Activated CD8-positive, alpha-beta memory T cell treated with anti-CD3 and anti-CD28 coated beads, Interleukin-2, amount 50 U/mL, for 48 hours (primary cell): Measurements from ENCODE around the gene PTPRD.

ENCODE experiments used
- DNase-seq: peaks from one replicate; pipeline ENCODE4 v3.0.0-alpha.2; 2020

PTPRD gene

DNA sequence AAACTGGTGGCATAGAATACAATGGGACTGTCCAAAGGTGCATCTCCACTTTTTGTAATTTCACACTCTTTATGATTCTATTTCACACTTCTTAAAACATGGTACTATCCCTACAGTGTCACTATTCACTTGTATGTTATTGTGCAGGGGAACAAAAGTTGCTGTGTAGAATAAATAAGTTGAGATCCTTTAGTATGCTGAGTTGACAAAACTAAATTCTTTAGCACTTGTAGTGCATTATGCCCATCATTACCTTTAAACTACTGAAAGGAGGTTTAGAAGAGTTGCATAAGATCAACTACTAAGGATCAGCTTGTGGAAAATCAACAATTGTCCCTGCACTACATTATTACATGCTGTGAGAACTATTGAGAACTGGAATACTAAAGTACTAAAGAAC is 1380.9 kb downstream of the PTPRD start:
- DNase-seq: no peak

DNA sequence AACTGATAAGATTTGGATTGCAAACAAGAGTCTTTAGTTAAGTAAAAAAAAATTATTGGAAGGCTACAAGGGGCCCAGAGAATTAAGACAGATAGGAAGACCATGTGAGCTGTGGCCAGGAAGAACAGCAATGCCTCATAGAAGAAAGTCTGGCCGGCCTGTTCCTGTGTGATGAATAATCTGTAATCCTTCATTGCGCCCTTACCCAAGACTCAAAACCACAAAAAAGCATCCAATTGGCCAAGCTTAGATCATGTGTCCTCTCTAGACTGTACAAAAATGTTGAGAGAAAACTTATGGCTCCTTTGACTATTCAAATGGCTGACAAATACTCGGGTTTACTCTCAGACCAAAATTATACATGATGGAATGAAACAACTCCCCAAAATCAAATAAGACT is 1383.5 kb downstream of the PTPRD start:
- DNase-seq: no peak

DNA sequence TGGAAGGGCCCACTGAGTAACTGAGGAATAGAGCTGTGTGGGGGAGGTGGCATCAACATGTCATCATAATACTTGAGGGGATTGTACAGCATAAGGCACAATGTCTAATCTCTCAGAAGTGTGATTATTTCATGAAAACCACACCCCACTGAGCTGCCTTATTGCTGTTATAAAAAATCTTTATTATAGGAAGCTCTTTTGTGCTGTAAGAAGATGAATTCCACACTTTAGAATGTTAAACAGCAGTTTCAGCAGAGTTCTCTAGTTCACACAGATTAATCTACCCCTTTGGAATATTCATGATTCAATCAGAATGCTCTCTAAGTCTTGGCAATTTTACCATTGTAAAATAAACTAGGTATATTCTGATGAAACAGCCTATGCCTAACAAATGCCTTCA is 1389.6 kb downstream of the PTPRD start:
- DNase-seq: no peak

DNA sequence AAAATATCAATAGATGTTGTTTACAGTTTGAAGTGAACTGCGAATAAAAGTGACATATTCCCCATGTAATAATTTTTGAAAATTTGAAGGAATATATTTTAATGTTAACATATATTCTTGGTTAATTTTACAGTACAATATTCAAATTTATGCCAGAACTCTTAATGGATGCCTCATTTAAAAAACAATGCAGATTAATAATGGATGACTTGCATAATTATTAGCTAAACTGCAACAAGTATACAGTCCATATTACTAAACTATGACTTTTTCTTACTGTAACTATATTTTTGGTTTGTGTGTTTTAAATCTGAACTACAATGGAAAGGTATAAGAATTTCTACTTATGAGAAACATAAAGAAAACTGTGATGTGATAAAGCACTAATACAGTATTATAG is 1390.1 kb downstream of the PTPRD start:
- no peak for DNase-seq

DNA sequence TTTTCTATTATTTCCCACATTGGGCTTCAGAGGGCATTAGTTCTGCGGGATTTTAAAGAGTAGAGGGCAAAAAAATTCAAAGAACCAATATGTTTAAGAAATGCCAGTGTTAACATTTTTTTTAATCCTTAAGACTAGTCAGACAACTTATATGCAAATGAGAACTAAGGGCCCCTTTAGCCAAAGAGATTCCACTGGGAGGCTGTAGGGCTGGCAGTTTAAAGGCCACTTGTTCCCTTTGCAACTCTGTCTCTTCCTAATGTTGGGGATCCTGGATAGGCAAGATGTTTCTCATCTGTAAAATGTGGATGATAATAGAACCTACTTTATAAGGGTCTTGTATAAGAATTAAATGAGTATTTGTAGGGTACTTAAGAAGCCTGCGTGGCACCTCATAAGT is 1395.9 kb downstream of the PTPRD start:
- no peak for DNase-seq

DNA sequence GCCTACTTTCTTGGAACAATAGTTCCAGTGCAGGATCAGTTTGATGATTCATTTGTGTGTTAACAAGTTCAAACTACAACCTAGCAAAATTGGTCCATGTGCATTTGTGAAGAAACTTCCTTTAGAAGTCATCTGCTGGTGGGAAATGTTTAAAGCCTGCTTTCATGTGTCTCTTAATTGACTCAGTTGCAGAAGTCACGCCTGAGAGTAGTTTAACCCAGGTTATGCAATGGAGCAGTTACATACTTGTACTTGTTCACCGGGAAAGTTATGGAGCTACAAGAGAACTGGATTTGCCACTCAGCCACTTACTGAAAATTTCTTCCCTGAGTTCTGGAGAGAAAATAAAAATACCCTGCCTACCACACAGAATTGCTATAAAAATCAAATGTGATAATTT is 1397.8 kb downstream of the PTPRD start:
- DNase-seq: no peak

DNA sequence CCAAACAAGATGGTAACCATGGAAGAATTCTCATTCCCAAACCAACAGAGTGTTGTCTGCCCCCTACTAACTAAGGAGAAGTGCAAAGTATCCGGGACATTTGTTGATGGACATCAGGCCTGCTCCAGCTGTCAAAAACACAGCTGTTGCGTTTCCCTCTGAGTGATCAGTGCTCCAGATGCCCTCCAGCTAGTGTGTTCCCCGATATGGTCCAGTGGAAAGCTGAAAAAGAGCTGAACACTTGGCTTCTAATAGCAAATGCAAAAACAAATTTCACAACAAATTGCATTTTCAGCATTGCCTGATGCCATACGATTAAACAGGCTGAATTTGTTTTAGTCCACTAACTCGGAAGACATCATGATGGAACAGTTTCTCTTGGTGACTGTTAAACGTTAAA is 1398.7 kb downstream of the PTPRD start:
- no peak for DNase-seq

DNA sequence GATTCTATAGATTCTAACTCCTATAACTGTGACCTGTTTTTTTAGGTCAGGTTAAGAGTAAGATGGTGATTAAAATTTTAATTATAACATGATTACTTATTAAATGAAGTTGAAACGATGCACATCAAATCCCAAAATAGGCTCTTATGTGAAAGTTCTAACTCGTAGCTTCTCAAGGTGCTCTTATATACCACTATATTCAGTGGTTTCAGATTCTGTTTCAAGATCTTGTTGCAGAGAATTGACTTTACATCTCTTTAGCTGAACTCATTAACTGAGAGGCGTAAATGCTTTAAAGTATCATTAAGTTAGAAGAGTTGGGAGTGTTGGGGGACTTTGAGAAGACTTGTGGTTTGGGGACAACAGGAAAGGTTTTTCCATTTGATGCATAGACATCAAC is 1399.8 kb downstream of the PTPRD start:
- DNase-seq: no peak

DNA sequence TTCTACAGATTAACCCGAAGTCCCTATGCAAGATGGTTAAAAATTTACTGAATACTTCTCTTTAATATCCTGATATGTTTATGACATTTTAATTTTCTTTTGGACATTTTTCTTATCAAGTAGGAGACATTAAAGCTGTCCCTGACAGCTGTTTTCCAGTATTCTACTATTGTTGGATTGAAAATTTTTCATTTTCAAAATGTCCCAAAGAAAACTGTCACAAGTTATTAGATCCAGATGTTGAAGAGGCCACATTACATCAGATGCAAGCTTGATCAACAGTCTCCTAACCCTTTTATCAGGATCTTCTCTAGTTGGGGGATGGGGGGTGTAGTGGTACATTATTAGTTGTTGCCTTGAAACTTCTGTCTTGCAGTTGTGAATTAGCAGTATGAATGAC is 1410.5 kb downstream of the PTPRD start:
- no peak for DNase-seq

DNA sequence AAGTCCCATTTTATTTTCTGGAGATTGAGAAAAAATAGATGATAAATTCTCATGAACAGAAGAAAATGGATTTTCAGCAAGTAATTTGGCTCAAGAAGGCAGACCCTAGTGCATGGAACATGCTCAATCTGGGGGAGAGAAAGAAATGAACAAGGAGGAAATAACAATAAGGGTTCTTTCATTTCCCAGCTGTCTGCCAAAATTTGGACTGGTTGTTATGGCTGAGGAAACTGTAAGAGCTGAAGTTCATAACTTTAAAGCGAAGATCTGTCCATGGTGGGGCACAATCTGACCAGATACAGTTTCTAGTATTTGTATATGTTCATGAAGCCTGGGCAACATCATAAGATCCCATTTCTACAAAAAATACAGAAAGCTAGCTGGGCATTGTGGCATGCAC is 1426.7 kb downstream of the PTPRD start:
- no peak for DNase-seq

DNA sequence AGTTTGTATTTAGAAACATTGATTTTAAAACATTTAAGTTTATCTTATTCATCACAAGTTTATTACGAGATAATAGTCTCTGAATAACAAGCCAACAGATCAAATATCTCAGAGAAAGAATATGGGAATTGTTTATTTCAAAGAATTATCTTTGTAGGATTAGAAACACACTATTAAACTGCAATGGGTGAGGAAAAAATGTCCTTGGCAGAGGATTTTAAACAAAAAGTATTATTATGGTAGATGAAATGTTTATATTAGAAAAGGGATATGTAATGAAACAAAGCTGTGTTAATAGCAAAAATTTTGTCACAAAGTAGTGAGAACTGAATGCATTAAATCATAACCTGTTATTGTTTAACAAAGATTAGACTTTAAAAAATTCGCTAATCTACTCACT is 1430.4 kb downstream of the PTPRD start:
- no peak for DNase-seq

DNA sequence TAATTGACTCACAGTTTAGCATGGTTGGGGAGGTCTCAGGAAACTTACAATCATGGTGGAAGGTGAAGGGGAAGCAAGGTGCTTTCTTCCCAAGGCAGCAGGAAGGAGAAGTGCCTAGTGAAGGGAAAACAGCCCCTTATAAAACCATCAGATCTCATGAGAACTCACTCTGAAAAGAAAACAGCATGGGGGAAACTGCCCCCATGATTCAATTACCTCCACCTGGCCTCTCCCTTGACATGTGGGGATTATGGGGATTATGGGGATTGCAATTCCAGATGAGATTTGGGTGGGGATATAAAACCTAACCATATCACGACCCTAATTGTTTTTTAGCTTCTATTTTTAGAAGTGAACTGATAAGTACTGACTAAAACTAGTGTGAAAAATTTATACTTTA is 1435.7 kb downstream of the PTPRD start:
- DNase-seq: no peak

DNA sequence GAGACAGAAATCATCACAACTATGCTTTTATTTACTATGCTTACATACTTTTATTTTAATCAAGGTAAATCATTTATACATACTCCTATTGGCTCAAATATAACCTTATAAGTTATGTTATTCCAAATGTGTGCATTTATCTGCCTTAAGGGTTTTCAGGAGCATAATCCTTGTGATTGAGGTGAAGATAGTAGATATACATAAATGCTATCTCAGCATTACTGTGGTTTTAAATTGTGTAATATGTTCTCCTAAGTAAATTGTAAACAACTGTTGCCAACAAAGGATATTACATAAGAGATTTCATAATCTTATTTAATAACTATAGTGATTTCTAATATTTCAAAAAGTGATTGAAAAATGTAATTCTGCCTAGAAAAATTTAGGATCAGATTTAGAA is 1438.4 kb downstream of the PTPRD start:
- no peak for DNase-seq

DNA sequence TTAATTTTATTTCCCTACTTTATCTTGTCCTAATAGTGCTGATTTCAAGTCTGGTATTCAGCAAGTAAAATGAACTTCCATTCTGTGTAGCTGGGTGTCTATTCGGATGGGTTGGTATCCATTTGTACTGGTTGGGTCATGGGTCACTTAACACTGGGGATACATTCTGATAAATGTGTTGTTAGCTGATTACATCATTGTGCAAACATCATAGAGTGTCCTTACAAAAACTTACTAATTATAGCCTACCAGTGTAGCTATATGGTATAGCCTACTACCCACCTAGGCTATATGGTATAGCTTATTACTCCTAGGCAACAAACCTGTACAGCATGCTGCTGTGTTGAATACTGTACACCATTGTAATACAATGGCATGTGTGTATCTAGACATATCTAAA is 1439.5 kb downstream of the PTPRD start:
- DNase-seq: no peak

DNA sequence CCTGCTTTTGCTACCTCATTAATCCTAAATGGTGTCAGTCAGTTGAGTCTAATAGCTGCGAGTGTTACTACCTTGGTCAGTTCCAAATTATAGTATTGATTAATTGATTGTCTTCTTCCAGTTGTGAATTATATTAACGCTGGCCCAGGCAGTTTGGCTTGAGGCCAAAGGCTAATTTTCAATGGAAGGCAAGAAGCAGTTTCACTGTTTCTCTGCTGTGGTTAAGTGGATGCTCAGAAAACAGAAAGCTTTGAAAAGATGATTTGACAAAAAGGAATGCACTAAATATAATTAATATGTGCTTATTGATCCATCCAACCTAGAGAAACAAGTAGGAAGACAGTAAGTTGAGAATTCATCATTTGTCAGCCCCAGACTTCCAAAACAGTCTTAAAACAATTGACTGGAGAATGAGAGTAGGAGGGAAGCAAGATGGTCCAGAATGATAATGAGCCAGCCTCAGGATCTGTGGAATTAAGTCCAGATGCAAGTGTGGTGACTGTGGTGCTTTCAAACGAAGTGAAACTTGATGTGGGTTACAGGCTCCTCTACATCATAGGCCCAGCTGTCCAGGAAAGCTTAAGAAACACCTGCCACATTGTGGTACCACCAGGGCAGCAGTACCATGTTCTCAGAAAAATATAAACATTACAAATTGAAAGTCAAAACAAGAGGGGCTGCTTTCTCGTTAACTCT is 1442.2 kb downstream of the PTPRD start:
- no peak for DNase-seq

DNA sequence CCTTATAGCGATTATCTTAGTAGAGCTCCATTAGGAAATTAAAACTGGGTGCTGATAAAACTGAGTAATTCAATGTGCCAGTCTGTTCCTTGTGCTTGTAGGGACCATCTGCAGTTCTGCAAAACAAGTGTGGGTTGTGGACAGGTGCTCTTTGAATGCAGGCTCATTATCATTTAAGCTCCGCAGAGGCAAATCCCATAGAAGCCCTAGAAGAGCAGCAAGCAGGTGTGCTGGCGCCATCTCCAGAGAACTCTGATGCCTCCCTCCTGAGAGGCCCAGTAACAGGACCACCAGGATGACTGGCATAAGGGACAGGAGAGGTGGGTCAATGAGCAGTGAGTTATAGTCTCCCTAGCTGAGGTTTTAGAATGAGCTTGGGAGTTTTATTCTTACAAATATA is 1470.8 kb downstream of the PTPRD start:
- DNase-seq: no peak

DNA sequence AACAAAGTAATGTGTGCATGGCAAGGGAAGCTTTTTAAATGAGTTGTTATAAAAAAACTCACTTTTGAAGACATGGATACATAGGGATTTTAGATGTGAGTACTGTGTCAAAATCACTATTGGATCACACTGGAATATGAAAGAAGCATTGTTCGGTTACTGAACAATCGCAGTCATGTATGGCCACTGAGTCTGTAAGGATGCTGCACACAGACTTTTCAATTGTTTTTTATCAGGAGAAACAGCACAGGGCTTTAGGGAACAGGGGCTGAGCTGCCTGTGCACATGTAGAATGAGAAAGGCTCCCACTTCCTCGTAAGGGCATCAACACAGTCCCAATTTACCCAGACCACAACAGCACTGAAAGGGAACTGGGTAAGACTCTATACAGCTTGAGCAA is 1479.3 kb downstream of the PTPRD start:
- no peak for DNase-seq

DNA sequence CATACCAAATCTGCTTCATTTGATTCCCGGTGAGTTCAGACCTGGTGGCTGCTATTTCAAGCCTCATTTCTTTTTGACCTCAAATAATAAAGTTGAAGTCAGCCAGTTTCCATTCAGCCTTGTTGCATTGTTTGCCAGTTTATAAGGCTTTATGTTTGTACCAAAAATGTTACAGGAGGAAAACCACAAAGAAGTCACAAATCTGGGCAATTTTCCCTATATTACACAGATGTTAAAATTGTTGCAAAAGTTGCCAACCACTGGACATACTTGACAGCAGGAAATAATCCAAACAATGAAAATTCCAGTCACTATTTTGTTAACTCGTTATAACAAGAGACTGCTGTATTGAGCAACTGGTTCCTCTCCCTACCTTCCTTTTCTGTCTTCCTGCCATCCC is 1488.2 kb downstream of the PTPRD start:
- DNase-seq: no peak

DNA sequence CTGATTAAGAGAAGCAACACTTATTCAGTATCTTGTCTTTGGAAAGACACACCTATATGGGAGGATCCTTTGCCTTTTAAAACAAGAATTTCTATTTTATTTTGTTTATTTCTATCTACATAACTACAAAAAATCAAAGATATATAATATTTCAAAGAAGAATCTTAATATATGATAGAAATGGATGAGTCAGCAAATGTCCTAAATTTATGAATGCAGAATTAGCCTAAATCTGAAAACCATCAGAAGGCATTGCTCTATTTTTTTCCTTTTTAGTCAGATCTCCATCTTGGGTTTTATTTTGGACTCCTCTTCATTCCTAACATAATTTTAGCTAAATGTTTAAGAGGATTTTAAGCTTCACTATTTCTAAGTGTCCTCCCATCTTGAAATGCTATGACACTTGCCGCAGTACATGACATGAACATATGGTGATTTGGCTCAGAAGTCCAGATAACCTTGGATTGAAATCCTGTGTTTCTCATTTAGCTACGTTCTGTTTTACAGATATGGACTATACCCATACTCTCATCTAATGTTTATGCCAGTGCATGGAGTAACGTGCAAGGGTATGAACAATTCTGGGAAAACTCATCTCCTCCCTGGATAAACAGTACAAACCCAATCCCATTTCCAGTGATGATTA is 1490.4 kb downstream of the PTPRD start:
- DNase-seq: no peak

DNA sequence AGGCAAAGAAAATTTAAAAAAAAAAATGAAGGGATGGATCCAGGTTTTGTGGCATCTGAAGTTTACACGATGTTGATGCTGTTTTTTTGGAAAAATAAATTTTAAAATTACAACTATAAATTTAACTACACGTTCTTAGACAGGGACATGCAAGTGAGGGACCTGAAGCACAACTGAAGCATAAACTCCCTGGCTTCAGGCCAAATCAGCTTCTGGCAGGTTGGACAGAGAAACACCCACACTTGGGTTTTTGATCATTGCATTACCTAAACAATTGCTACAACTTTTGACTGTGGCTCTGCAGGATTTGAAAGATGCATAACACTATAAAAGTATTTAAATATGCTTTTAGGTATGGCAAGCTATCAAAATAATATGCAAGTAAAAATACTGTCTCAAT is 1494.9 kb downstream of the PTPRD start:
- no peak for DNase-seq

DNA sequence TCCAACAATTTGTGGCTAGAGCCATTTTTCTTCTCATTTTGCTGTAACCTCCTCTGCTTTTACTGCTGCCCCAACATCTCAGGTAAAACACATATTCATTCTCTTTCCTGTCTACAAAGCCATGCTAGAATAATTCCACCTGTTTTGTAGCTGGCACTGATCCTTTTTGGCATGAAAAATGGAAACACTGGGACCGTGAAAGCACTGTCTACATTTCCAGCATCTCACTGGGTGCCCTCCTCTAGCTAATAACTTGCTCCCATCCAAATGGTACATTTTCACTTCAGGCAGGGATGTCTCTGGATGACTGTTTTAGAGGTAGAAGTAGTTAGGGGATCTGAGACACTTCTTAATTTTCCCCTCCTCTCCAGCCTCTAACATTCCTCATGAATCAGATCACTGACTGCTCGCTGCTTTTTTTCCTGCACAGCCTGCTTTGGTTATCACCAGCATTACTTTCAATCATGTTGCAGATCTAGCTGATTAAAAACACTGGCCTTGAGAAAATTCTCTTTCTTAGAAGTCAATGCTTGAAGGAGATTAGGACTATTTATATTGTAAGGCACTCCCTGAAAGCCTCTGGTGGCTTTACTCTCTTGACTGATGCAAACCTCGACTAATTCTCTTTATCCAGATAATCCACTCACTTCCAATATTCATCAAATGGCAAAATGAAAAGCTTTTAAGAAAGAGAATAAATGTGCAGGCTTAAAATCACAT is 1500.6 kb downstream of the PTPRD start:
- DNase-seq: no peak

DNA sequence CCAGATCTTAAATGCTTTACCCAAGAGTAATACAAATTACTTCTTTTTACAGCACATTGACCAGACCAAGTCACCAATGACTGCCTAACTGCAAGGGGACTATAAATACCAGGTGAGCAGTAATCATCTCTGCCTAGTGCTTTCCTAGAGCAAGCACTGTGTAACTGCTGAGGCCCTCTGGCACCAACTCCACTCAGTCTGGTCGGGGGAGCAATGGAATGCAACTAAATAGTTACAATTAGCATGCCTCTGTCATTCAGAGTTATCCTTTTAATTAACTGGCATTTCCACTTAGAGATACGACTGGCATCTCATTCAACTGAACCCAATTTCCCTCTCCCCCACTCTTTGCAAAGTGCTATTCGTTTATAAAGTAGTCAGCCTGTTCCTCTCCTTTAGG is 1504.2 kb downstream of the PTPRD start:
- no peak for DNase-seq

DNA sequence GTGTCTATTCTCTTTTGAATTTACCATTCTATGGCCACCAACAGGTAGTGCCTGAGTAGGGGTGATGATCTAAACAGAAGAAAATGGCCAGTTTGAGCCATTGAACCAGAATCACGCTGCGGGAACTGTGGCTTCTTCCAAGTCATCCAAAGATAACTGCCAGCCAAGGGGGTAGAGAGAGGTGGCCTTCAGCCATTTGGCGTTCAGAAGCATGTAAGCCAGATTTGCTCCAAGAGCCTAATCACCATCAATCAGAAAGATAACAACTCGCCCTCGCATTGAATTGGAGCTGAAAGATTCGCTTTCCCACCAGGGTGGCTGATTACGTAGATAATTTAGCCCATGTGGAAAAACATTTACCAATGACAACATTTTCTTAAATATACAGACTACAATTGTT is 1510.5 kb downstream of the PTPRD start:
- no peak for DNase-seq

DNA sequence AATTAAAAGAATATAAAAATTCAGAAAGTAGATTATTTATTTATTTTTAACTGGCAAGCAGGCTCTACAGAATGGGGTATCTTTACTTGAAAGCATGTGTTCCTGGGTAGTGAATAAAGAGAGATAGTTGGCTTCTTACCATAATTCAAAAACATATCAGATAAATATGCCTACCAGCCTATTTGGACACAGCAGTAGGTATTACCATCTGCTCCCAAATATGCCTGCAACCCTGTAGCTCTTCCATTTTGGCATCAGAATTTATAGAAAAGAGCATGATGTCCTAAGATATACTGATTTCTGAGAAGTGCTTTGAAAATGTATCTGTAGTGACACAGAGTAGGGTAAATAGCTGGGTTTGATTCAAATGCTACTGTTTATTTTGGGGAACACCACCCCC is 1512.7 kb downstream of the PTPRD start:
- DNase-seq: no peak

DNA sequence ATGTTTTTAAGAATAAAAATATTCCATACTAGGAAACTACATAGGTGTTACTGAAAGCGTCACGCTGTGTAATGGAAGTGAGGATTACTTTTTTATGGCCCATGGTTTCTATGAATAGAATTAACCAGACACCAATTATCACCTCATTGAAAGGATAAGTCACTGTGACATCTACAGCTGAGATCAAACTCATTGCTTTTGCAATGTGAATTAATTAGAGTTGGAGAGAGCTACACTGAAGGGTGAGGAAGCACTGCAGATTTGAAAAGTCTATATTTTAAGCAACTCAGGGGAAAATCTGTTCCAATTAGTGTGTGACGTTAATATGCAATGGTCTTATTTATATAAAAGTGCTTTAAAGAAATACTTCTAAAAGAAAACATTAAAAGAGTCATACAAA is 1513.2 kb downstream of the PTPRD start:
- DNase-seq: no peak
